GM19455 (cell line): ENCODE data around the gene ADAM20.
"Not testable (repeated sequence)": the region's sequence is repeated elsewhere in the genome, so short reads cannot be mapped to it uniquely, and the experiment has no call there.

Experiments used
- ATAC-seq: cut with Tn5 transposase; IDR thresholded peaks from one replicate; pipeline ENCODE4 v1.9.1; 2021; ENCODE audit not compliant: unreplicated experiment

Gene ADAM20

GRCh38 chr14:70534904-70535303 lies at the start of gene ADAM20:
TSS of gene ADAM20 (minus strand) at chr14:70535004. CDS start at chr14:70524757, 10,247 bp downstream.
- no peak for ATAC-seq

- no peak for ATAC-seq
Observed at GRCh38 chr14:70576891-70577290, 42.1 kb upstream of the ADAM20 start.

- ATAC-seq = no peak
Observed at GRCh38 chr14:70573050-70573449, 38.2 kb upstream of the ADAM20 start.

DNA sequence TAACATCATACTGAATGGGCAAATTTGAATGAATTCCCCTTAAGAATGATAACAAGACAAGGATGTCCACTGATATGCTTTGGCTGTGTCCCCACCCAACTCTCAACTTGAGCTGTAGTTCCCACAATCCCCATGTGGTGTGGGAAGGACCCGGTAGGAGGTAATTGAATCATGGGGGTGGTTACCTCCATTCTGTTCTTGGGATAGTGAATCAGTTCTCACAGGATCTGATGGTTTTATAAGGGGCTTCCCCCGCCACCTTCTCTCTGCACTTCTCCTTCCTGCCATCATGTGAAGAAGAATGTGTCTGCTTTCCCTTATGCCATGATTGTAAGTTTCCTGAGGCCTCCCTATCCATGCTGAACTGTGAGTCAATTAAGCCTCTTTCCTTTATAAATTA lies 36.3 kb upstream of the ADAM20 start:
- ATAC-seq = no peak

DNA sequence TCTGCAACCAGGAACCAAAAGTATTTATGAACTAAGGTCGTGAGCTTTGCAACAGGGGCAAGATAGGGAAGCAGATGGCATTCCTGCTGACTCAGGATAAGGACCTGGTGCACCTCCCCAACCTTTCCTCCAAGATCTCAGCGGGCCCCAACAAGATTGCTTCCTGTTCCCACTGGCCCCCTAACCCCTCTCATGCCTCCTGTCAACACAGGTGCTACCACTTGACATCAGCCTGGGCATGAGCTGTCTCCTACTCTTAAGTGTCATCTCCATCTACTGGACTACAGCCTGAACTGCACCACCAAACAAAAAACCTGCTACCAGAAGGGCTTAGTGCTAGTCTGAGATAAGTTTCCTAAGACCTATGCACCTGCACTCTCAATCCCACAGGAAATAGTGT lies 33.0 kb upstream of the ADAM20 start:
- no peak for ATAC-seq

DNA sequence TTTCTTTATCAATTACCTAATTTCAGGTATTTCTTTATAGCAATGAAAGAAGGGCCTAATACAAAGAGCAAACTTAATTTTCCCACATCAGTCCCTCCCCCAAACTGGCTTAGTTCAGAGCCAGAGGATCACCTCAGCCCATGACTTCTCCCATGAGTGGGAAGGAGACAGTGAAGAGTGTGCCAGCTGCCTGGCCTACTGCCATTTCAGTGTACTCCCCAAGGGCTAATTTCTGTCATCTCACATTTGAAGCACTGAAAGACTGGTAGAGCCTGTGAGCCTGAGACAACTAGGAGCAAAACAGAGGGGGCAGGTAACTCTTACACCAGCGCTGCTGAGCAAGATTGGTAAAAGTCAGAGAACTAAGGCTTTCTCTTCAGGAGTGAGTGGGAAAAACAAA lies 29.1 kb upstream of the ADAM20 start:
- no peak for ATAC-seq

GRCh38 chr14:70563417-70563816 lies 28.6 kb upstream of the ADAM20 start:
- no peak for ATAC-seq

- ATAC-seq = no peak
Observed at GRCh38 chr14:70558356-70558755, 23.6 kb upstream of the ADAM20 start.

GRCh38 chr14:70555890-70556289 lies 21.1 kb upstream of the ADAM20 start:
- no peak for ATAC-seq

GRCh38 chr14:70538087-70538486 lies 3.3 kb upstream of the ADAM20 start:
- no peak for ATAC-seq

DNA sequence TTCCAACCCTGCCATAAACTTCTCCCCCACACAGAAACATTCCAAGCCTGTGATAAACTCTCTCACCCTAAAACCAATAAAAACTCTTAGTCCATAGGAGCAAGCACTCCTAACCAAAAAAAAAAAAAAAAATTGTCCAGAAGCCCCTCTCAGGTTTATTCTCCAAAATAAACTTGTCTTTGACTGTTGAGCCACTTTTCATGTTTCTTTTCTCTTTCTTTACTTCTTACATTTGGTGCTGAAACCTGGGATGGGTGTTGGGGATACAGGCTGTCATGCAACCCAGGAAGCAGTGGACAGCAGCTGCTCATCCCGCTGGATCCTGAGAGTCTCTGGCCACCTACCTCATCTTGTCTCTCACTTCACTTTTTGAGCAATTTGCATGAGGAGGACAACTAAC lies 2.0 kb upstream of the ADAM20 start:
- ATAC-seq = no peak

DNA sequence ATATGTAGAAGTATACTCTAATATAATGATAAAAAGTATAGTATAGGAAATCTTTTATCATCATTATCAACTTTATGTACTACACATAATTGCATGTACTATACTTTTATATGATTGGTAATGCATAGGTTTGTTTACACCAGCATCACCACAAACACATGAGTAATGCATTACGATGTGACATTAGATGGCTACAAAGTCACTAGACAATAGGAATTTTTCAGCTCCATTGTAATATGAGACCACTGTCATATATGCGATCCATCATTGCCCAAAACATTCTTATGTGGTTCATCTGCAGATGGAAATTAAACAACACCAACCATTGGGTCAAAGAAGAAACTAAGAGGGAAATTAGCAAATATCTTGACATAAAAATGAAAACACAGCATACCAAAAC lies 4.4 kb downstream of the ADAM20 start:
- no peak for ATAC-seq

GRCh38 chr14:70527501-70528105 lies 7.2 kb downstream of the ADAM20 start:
- ATAC-seq = no peak

DNA sequence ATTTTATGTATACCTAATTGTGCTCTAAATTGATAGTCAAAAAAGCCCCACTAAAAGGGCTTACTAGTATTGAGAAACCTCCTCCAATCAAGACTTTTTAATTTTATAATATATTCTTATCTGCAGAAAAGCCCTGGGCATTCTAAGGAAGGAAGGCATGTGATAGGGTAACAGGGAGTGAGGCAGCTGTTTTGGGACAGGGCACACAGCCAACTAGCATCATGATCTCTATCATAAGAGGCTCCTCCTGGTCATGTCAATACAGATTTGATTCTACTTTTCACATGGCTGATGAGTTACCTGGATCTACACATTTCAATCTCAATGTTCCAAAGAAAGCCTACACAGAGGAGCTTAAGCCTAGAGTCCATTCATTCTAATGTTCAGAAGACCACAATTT lies 9.1 kb downstream of the ADAM20 start:
- no peak for ATAC-seq

- ATAC-seq = no peak
Observed at GRCh38 chr14:70515811-70516210, 19.0 kb downstream of the ADAM20 start.

GRCh38 chr14:70514168-70515069 lies 20.4 kb downstream of the ADAM20 start:
- no peak for ATAC-seq

DNA sequence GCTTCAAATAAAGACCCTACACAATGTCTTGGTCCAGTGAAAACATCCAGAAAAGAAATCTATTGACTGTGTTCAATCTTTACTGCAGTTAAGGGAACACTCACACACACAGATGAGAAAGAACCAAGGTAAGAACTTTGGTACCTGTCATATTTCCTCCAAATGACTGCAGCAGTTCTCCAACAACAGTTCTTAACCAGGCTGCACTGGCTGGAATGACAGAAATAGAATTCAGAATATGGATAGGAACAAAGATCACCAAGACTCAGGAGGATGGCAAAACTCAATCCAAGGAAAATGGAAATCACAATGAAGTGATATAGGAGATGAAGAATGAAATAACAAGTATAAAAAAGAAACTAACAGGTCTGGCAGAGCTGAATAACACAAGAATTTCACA lies 36.6 kb downstream of the ADAM20 start:
- ATAC-seq = no peak

DNA sequence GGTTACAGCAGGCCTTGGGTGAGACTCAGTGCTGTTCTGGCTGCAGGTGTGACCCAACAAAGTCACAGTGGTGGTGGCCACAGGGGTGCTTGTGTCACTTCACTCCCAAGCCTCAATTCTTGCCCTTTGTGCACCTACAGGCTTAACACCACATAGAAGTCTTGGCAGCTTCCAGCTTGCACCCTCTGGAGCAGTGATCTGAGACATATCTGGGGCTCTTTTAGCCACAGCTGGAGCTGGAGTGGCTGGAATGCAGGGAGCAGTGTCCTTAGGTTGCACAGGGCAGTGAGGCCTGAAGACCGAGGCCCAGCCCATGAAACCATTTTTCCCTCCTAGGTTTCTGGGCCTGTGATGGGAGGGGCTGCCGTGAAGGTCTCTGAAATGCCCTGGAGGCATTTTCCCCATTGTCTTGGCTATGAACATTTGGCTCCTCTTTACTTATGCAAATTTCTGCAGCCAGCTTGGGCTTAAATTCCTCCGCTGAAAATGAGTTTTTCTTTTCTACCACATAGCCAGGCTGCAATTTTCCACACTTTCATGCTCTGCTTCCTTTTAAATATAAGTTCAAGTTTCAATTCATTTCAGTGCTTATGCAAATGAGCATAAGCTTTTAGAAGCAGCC lies 45.1 kb downstream of the ADAM20 start:
- no peak for ATAC-seq

GRCh38 chr14:70477356-70478105 lies 57.3 kb downstream of the ADAM20 start:
- not testable (repeated sequence) for ATAC-seq

DNA sequence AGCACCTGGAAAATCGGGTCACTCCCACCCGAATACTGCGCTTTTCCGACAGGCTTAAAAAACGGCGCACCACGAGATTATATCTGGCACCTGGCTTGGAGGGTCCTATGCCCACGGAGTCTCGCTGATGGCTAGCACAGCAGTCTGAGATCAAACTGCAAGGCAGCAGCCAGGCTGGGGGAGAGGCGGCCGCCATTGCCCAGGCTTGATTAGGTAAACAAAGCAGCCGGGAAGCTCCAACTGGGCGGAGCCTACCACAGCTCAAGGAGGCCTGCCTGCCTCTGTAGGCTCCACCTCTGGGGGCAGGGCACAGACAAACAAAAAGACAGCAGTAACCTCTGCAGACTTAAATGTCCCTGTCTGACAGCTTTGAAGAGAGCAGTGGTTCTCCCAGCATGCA lies 59.3 kb downstream of the ADAM20 start:
- not testable (repeated sequence) for ATAC-seq

GRCh38 chr14:70473825-70474224 lies 61.0 kb downstream of the ADAM20 start:
- ATAC-seq = no peak
